Measurements from ENCODE around the gene NMNAT2.

DNA sequence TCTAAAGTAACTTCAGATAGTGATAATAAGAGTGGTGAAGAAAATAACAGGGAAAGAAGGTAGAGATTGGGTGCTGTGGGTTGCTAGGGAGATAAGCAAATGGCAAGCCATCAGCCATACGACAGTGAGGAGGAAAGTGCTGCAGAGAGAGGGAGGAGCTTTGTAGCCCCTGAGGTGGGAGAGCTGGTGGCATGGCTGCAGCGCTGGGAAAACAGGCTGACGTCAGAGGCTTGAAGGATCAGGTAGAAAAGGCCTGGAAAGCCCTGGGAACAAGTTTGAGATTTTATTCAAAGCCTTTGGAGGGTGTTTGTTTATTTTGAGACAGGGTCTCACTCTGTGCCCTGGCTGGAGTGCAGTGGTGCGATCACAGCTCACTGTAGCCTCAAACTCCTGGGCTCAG, 109.5 kb downstream of the NMNAT2 start:
- TF ChIP-seq, protein P1, sequence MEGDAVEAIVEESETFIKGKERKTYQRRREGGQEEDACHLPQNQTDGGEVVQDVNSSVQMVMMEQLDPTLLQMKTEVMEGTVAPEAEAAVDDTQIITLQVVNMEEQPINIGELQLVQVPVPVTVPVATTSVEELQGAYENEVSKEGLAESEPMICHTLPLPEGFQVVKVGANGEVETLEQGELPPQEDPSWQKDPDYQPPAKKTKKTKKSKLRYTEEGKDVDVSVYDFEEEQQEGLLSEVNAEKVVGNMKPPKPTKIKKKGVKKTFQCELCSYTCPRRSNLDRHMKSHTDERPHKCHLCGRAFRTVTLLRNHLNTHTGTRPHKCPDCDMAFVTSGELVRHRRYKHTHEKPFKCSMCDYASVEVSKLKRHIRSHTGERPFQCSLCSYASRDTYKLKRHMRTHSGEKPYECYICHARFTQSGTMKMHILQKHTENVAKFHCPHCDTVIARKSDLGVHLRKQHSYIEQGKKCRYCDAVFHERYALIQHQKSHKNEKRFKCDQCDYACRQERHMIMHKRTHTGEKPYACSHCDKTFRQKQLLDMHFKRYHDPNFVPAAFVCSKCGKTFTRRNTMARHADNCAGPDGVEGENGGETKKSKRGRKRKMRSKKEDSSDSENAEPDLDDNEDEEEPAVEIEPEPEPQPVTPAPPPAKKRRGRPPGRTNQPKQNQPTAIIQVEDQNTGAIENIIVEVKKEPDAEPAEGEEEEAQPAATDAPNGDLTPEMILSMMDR (conservative IDR thresholded peaks at IDR 0.05; ENCODE audit: low read depth in 2 of 2), result no peak
- TF ChIP-seq, protein P2, sequence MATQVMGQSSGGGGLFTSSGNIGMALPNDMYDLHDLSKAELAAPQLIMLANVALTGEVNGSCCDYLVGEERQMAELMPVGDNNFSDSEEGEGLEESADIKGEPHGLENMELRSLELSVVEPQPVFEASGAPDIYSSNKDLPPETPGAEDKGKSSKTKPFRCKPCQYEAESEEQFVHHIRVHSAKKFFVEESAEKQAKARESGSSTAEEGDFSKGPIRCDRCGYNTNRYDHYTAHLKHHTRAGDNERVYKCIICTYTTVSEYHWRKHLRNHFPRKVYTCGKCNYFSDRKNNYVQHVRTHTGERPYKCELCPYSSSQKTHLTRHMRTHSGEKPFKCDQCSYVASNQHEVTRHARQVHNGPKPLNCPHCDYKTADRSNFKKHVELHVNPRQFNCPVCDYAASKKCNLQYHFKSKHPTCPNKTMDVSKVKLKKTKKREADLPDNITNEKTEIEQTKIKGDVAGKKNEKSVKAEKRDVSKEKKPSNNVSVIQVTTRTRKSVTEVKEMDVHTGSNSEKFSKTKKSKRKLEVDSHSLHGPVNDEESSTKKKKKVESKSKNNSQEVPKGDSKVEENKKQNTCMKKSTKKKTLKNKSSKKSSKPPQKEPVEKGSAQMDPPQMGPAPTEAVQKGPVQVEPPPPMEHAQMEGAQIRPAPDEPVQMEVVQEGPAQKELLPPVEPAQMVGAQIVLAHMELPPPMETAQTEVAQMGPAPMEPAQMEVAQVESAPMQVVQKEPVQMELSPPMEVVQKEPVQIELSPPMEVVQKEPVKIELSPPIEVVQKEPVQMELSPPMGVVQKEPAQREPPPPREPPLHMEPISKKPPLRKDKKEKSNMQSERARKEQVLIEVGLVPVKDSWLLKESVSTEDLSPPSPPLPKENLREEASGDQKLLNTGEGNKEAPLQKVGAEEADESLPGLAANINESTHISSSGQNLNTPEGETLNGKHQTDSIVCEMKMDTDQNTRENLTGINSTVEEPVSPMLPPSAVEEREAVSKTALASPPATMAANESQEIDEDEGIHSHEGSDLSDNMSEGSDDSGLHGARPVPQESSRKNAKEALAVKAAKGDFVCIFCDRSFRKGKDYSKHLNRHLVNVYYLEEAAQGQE (IDR thresholded peaks at IDR 0.05; ENCODE audit: unreplicated experiment), result no peak
- TF ChIP-seq EZH2 (IDR thresholded peaks at IDR 0.05; ENCODE audit: low read depth, unreplicated experiment) (no peak), POLR2AphosphoS5 (IDR thresholded peaks at IDR 0.05; ENCODE audit: low read depth) (no peak), CREB1 (CRISPR knock-in tag; IDR thresholded peaks at IDR 0.05; ENCODE audit: low read depth) (no peak), EZH2phosphoT487 (IDR thresholded peaks at IDR 0.05; ENCODE audit: unreplicated experiment) (no peak), ZNF114 (CRISPR knock-in tag; IDR thresholded peaks at IDR 0.05) (no peak), JUNB (IDR thresholded peaks at IDR 0.05; ENCODE audit: unreplicated experiment) (no peak)
- TF ChIP-seq, protein P3, sequence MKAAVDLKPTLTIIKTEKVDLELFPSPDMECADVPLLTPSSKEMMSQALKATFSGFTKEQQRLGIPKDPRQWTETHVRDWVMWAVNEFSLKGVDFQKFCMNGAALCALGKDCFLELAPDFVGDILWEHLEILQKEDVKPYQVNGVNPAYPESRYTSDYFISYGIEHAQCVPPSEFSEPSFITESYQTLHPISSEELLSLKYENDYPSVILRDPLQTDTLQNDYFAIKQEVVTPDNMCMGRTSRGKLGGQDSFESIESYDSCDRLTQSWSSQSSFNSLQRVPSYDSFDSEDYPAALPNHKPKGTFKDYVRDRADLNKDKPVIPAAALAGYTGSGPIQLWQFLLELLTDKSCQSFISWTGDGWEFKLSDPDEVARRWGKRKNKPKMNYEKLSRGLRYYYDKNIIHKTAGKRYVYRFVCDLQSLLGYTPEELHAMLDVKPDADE (IDR thresholded peaks at IDR 0.05), result no peak
